Measurements from ENCODE around the gene COMMD6. TPM values are rescaled to one million over a fixed set of nuclear protein-coding genes. Genes with fewer than 3 reads are reported as not detected.
A peak's percentile ranks its signal among the peaks of the same experiment; 100 is the strongest.
"Not testable (repeated sequence)": the region's sequence is repeated elsewhere in the genome, so short reads cannot be mapped to it uniquely, and the experiment has no call there.

COMMD6 gene
- 126 TPM for total RNA-seq
- long read RNA-seq, partial matches to known transcripts: 1 of 1 reads
- long read RNA-seq, other reads (novel, unspliced or antisense): 0 of 1 reads

- intact Hi-C loops (cut with DNase I): no loop called here
- DNase-seq (ENCODE audit: missing footprints) (peak; percentile 91), ATAC-seq (peak; percentile 96)
These were observed at the start of gene COMMD6 for GRCh38 chr13:75537401-75538365. Gene COMMD6 (minus strand): TSS chr13:75537841. CDS start chr13:75537805, 36 bp downstream.

- no peak for DNase-seq (ENCODE audit: missing footprints)
- ATAC-seq: no peak
- intact Hi-C loops (cut with DNase I): no loop called here
These were observed 47.5 kb upstream of the COMMD6 start for GRCh38 chr13:75585153-75585552.

GRCh38 chr13:75583091-75583490, 45.5 kb upstream of the COMMD6 start:
- ATAC-seq: no peak
- DNase-seq (ENCODE audit: missing footprints): no peak
- intact Hi-C loops (cut with DNase I): no loop called here

GRCh38 chr13:75581874-75582640, 44.4 kb upstream of the COMMD6 start:
- ATAC-seq: no peak
- intact Hi-C loops (cut with DNase I): no loop called here
- no peak for DNase-seq (ENCODE audit: missing footprints)

GRCh38 chr13:75579529-75579928, 41.9 kb upstream of the COMMD6 start:
- intact Hi-C loops (cut with DNase I): no loop called here
- DNase-seq (ENCODE audit: missing footprints): no peak
- no peak for ATAC-seq

- DNase-seq (ENCODE audit: missing footprints) (no peak), ATAC-seq (no peak)
- intact Hi-C loops (cut with DNase I): no loop called here
These were observed 31.9 kb upstream of the COMMD6 start for GRCh38 chr13:75569576-75569975.

- intact Hi-C loops (cut with DNase I): no loop called here
- DNase-seq (ENCODE audit: missing footprints): no peak
- ATAC-seq: no peak
These were observed 29.0 kb upstream of the COMMD6 start for GRCh38 chr13:75566658-75567057.

GRCh38 chr13:75558145-75558840, 20.7 kb upstream of the COMMD6 start:
- ATAC-seq (no peak), DNase-seq (ENCODE audit: missing footprints) (no peak)
- intact Hi-C loops (cut with DNase I): no loop called here

- intact Hi-C loops (cut with DNase I): no loop called here
- no peak for DNase-seq (ENCODE audit: missing footprints)
- no peak for ATAC-seq
These were observed 19.3 kb upstream of the COMMD6 start for GRCh38 chr13:75556961-75557360.

- intact Hi-C loops (cut with DNase I): no loop called here
- DNase-seq (ENCODE audit: missing footprints) (no peak), ATAC-seq (no peak)
These were observed 18.2 kb upstream of the COMMD6 start for GRCh38 chr13:75555836-75556235.

GRCh38 chr13:75554981-75555380, 17.3 kb upstream of the COMMD6 start:
- intact Hi-C loops (cut with DNase I): no loop called here
- ATAC-seq (no peak), DNase-seq (ENCODE audit: missing footprints) (no peak)

- DNase-seq (ENCODE audit: missing footprints) (no peak), ATAC-seq (no peak)
- intact Hi-C loops (cut with DNase I): no loop called here
These were observed 16.8 kb upstream of the COMMD6 start for GRCh38 chr13:75554464-75554863.

GRCh38 chr13:75550159-75550567, 12.5 kb upstream of the COMMD6 start:
- DNase-seq (ENCODE audit: missing footprints): no peak
- intact Hi-C loops (cut with DNase I): no loop called here
- no peak for ATAC-seq

- intact Hi-C loops (cut with DNase I): loop anchor here (2.0 kb wide), 1 partner anchor 177 kb away; no protein-coding TSS in a partner anchor
- DNase-seq (ENCODE audit: missing footprints) (peak; percentile 98), ATAC-seq (peak; percentile 98)
These were observed 11.9 kb upstream of the COMMD6 start, which contains the start of gene UCHL3 for GRCh38 chr13:75549262-75550158. Gene UCHL3 (plus strand): TSS chr13:75549791. CDS start chr13:75549821, 30 bp downstream.

GRCh38 chr13:75547917-75548316, 10.3 kb upstream of the COMMD6 start:
- ATAC-seq (no peak), DNase-seq (ENCODE audit: missing footprints) (no peak)
- intact Hi-C loops (cut with DNase I): loop anchor here (2.0 kb wide), 1 partner anchor 175 kb away; no protein-coding TSS in a partner anchor

GRCh38 chr13:75545386-75545785, 7.7 kb upstream of the COMMD6 start:
- ATAC-seq; DNase-seq (ENCODE audit: missing footprints); intact Hi-C loops (cut with DNase I): not testable (repeated sequence)

GRCh38 chr13:75544681-75545330, 7.2 kb upstream of the COMMD6 start:
- ATAC-seq (no peak), DNase-seq (ENCODE audit: missing footprints) (no peak)
- intact Hi-C loops (cut with DNase I): no loop called here
